HG03469 (cell line): ENCODE data around the gene ITGAE.
A peak's percentile ranks its signal among the peaks of the same experiment; 100 is the strongest.
"Not testable (repeated sequence)": the region's sequence is repeated elsewhere in the genome, so short reads cannot be mapped to it uniquely, and the experiment has no call there.

Source experiments
- ATAC-seq: cut with Tn5 transposase; IDR thresholded peaks from one replicate; pipeline ENCODE4 v1.9.1; 2021; ENCODE audit warnings: mild to moderate bottlenecking, moderate library complexity, moderate number of reproducible peaks; ENCODE audit not compliant: unreplicated experiment

ITGAE gene

GRCh38 chr17:3735515-3735914 lies 65.5 kb downstream of the ITGAE start:
- ATAC-seq = no peak

GRCh38 chr17:3734911-3735276 lies 66.1 kb downstream of the ITGAE start:
- ATAC-seq = not testable (repeated sequence)

DNA sequence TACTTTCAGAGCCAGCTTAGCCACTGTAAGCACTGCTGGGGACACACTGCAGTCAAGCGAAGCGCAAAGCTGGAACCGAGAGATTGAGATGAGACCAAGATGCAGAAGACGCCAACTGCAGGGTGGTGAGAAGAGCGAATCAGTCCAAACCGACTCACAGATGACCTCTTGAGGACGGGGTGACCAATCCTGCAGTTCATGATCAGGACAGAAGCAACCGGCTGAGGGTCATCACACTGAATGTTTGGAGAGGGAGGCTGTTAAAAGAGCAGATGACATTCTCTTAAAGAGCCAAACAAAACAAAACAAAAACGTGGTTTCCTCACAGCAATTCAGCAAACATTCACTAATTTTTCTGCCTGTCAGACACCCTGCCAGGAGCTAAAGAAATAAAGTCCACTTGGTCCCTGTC lies 68.8 kb downstream of the ITGAE start:
- ATAC-seq = no peak

- no peak for ATAC-seq
Measured at GRCh38 chr17:3730881-3731429, 70.0 kb downstream of the ITGAE start.

DNA sequence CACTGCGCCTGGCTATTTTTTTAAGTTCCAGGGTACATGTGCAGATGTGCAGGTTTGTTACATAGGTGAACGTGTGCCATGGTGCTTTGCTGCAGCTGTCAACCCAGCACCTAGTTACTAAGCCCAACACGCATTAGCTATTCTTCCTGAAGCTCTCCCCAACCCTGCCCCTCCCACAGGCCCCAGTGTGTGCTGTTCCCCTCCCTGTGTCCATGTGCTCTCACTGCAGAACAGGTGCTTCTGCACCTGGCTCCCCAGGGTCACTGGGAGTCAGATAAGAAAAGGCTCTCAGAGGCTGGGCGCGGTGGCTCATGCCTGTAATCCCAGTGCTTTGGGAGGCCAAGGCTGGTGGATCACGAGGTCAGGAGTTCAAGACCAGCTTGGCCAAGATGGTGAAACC lies 71.1 kb downstream of the ITGAE start:
- no peak for ATAC-seq

- ATAC-seq = not testable (repeated sequence)
Measured at GRCh38 chr17:3728099-3728498, 72.9 kb downstream of the ITGAE start.

- ATAC-seq = no peak
Measured at GRCh38 chr17:3727041-3727440, 73.9 kb downstream of the ITGAE start.

DNA sequence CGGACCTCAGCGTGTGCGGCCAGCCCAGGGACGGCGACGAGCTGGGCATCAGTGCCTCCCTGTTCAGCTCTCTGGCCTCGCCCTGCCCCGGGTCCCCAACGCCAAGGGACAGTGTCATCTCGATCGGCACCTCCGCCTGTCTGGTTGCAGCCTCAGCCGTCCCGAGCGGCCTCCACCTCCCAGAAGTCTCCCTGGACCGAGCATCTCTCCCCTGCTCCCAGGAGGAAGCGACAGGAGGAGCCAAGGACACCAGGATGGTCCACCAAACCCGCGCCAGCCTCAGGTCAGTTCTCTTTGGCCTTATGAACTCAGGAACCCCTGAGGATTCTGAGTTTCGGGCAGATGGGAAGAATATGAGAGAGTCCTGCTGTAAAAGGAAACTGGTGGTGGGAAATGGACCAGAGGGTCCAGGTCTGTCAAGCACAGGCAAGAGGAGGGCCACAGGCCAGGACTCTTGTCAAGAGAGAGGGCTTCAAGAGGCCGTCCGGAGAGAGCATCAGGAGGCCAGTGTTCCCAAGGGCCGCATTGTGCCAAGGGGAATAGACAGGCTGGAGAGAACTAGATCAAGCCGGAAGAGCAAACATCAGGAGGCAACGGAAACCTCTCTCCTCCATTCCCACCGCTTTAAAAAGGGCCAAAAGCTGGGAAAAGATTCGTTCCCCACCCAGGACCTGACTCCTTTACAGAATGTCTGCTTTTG lies 76.5 kb downstream of the ITGAE start:
- ATAC-seq = no peak

DNA sequence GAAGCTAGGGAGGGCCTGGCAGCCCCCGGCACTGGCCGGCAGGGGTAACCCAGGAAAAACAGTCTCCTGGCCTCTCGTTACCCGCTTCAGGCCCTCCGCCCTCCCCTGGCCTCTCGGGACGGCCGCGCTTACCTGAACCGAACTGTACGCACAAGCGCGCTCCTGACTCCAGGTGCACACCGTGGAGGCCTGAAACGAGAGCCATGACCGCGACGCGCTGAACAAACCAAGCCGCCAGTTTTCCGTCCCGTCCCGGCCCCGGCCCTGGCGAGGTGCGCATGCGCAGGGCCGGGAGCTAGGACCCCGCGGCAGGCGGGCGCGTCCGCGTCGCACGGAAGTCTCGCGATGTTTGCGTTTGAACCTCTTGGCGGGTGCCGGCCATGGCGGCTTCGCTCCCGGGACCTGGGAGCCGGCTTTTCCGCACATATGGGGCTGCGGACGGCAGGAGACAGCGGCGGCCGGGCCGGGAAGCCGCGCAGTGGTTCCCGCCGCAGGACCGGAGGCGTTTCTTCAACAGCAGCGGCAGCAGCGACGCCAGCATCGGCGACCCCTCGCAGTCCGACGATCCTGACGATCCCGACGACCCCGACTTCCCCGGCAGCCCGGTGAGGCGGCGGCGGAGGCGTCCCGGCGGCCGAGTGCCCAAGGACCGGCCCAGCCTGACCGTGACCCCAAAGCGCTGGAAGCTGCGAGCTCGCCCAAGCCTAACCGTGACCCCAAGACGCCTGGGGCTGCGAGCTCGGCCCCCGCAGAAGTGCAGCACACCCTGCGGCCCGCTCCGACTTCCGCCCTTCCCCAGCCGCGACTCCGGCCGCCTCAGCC lies 77.2 kb downstream of the ITGAE start, which contains the start of gene HASPIN:
Gene HASPIN, plus strand, starts transcription at position 348 of the 822 bp plus-strand sequence. Its CDS starts 33 bp downstream, at position 381.
- ATAC-seq = peak; percentile 80

DNA sequence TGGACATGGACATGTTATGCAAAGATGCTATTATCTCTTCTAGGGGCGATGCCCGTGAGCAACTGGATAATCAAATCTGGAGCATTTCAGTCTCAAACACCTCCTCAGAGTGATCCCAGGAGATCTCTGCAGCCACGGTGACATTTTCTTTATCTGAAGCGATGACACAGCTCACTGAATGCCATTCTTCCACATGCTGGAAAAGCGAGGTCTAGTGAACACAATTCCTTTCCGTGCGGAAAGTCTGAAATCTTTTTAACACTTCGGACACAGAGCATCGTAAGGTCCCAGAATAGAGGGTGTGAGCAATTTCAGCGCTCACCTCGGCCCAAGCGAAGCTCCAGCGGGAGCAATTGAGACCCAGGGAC lies 77.8 kb downstream of the ITGAE start:
- ATAC-seq = no peak

GRCh38 chr17:3722716-3723115 lies 78.3 kb downstream of the ITGAE start:
- ATAC-seq = no peak

- no peak for ATAC-seq
Measured at GRCh38 chr17:3719265-3719664, 81.7 kb downstream of the ITGAE start.

DNA sequence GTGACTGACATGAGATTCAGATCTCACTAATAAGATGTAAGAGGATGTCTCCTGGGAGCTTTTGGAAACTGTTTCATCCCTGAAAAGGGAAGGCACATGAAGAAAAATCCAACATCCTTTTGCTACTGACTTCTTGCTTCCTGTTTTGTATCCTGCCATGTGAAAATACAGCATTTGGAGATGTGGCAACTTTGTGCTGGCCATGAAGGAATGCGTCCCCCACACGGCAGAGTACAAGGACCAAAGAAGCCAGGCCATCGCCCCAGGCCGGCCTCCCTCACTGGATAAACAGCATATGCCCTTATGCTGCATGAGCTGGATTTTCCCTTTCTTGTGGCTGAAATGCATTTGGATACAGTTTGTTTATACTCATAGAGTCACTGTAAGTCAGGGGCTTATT lies 82.8 kb downstream of the ITGAE start:
- no peak for ATAC-seq

- no peak for ATAC-seq
Measured at GRCh38 chr17:3715296-3715695, 85.7 kb downstream of the ITGAE start.

GRCh38 chr17:3712811-3713463 lies 88.1 kb downstream of the ITGAE start:
- no peak for ATAC-seq

DNA sequence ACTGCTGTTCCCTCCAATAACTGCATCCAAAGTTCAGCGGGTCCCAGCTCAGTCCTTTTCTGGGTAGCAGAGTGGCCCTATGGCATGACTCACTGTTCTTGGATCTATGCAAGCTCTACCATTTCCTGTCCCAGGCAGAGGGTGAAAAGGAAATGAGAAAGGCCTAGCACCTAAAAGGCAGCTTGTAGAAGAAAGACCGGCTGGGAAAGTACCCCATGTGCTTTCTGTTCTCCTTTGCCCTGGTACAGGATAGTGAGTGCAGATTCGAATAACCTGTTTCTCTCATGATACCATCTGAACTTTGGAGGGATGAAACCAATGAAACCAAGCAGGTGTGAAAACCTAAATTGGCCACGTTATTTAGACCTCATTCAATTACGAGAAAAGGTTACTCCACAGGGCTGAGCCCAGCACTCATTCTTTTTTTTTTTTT lies 90.0 kb downstream of the ITGAE start:
- ATAC-seq = peak; percentile 85

DNA sequence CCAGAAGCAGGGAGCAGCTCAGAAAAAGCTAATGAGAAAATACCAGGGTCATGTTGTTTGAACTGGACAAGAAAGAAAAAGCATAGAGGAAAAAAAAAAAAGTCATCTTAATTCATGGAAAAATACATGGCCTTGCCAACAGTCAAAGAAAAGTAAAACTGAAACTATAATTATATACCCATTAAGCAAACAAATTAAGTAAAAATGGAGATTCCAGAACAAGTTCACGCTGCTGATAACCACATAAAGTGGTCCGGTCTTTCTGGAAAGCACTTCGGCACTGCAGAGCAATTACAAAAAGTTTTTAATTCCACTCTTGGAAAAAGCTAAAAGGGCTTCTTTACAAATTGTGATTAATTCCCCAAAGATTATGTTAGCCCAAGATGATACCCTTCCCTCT lies 92.6 kb downstream of the ITGAE start:
- ATAC-seq = no peak

DNA sequence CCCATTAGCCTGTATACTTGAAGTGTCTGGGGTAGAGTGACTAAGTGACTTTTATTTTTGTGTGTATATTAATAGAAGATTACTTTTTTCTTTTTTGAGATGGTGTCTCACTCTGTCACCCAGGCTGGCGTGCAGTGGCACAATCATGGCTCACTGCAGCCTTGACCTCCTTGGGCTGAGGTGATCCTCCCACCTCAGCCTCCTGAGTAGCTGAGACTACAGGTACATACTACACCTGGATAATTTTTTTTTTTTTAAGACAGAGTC lies 95.3 kb downstream of the ITGAE start:
- ATAC-seq = not testable (repeated sequence)

DNA sequence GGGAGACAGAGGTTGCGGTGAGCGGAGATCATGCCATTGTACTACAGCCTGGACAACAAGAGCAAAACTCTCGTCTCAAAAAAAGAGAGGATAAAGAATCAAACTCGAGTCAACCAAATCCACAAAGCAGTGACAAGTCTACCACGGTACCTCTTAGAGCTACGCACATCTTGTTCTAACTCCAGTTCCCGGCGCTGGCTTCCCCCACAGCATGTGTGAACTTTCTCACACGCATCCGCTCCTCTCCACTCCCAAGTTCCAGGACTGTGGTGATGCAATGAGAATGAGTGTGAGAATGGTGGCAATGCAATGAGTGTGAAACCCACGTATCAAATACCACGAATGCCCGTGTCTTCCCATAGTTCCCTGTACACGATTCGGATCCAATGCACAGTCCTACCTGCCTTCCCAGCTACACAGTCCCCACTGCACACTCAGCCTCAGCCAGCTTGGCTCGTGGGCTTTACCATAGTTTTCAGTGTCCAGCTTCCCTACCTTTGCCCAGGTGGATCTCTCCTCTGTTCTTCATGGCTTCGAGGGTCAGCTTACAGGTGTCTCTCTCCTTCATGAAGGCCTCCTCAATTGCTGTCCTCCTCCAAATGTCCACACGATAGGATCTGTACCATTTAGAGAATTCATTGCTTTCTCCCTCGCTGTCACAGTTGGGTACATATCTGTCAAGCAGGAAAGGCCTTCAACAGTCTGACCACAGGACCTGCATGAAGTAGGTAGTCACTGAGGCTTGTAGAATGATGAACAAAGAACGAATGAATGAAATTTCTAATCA lies 95.9 kb downstream of the ITGAE start:
- ATAC-seq = no peak

- ATAC-seq = not testable (repeated sequence)
Measured at GRCh38 chr17:3702041-3702539, 98.9 kb downstream of the ITGAE start.

DNA sequence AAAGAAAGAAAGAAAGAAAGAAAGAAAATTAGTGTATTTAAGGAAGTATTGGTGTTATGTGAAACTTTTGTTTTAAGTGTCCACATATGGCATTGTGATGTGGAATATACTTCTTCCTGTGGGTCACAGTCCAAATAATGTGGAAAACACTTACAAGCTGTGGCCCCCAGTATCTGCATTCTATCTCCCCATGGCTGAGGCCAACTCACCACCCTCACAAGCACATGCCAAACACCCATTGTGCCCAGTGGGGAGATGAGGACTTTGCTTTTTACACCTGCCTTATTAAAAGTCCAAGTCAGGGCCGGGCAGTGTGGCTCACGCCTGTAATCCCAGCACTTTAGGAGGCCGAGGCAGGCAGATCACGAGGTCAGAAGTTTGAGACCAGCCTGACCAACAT lies 101.0 kb downstream of the ITGAE start:
- no peak for ATAC-seq
